HFFc6 (cell line): ENCODE results near the gene MRRF. TPM values are rescaled to one million over a fixed set of nuclear protein-coding genes. Genes with fewer than 3 reads are reported as not detected.

Source experiments
- DNase-seq: peaks from one replicate; pipeline ENCODE4 v3.0.0-alpha.2; 2018
- H3K27ac Mint-ChIP-seq: 2 replicates; pipeline ENCODE4 v1.8.0; 2020; ENCODE audit warnings: mild to moderate bottlenecking, mixed read lengths
- H3K27me3 Mint-ChIP-seq: 2 replicates; pipeline ENCODE4 v1.8.0; 2021; ENCODE audit warnings: mild to moderate bottlenecking, moderate library complexity, mixed read lengths; ENCODE audit not compliant: insufficient read depth
- H3K36me3 Mint-ChIP-seq: 2 replicates; pipeline ENCODE4 v1.8.0; 2021; ENCODE audit warnings: low read depth, mixed read lengths
- H3K4me1 Mint-ChIP-seq: 2 replicates; pipeline ENCODE4 v1.8.0; 2020; ENCODE audit warnings: low read depth, mixed read lengths
- H3K4me3 Mint-ChIP-seq: 2 replicates; pipeline ENCODE4 v1.8.0; 2020; ENCODE audit warnings: mild to moderate bottlenecking, moderate library complexity, mixed read lengths
- H3K9me3 Mint-ChIP-seq: 2 replicates; pipeline ENCODE4 v1.8.0; 2020; ENCODE audit warnings: mild to moderate bottlenecking, mixed read lengths
- CTCF ChIP-seq: fragments of 200-600 bp; sonication (generic); IDR thresholded peaks from 2 replicates; pipeline ENCODE4 v1.5.0; 2021; ENCODE audit warnings: antibody characterized with exemption, mild to moderate bottlenecking
- total RNA-seq, 6 experiments: library from RNA; stranded (reverse); fragmentation: NEBNext Ultra II Directional; extraction: Animal tissue kit (Norgen Biotek cat#: 25700); gene quantifications; 2 replicates in 1 of 6; 3 replicates in 5 of 6; pipeline ENCODE4 v1.2.3, GENCODE V29; 2021

MRRF gene
- total RNA-seq, 6 experiments from 2014 or later, result 27.1 to 32.2 (median 29.4) TPM

- Mint-ChIP-seq H3K4me1 (peaks cover 26% of the 10 kb centered on the region), H3K4me3 (no peak overlapping the region), H3K27ac (no peak overlapping the region), H3K36me3 (no peaks in the 10 kb centered on the region), H3K9me3 (no peaks in the 10 kb centered on the region), H3K27me3 (peaks cover 83% of the 10 kb centered on the region)
- DNase-seq, result no peak
- TF ChIP-seq CTCF, result no peak
Measured at GRCh38 chr9:122217640-122218039, 47.0 kb upstream of the MRRF start.

- H3K9me3 Mint-ChIP-seq, result no peaks in the 10 kb centered on the region
- DNase-seq, result no peak
- H3K4me1 Mint-ChIP-seq, result peaks cover 26% of the 10 kb centered on the region
- H3K27ac Mint-ChIP-seq, result no peak overlapping the region
- no peak overlapping the region for H3K4me3 Mint-ChIP-seq
- TF ChIP-seq CTCF, result no peak
- peaks cover 80% of the 10 kb centered on the region for H3K27me3 Mint-ChIP-seq
- no peaks in the 10 kb centered on the region for H3K36me3 Mint-ChIP-seq
Measured at GRCh38 chr9:122218071-122218934, 46.4 kb upstream of the MRRF start.

GRCh38 chr9:122218935-122219855 is 45.5 kb upstream of the MRRF start:
- no peak for TF ChIP-seq CTCF
- Mint-ChIP-seq H3K36me3 (no peaks in the 10 kb centered on the region), H3K27me3 (peaks cover 82% of the 10 kb centered on the region), H3K4me3 (no peak overlapping the region), H3K27ac (no peak overlapping the region), H3K9me3 (no peaks in the 10 kb centered on the region), H3K4me1 (peaks cover 26% of the 10 kb centered on the region)
- no peak for DNase-seq

GRCh38 chr9:122219856-122220672 is 44.6 kb upstream of the MRRF start:
- Mint-ChIP-seq H3K9me3 (no peaks in the 10 kb centered on the region), H3K36me3 (no peaks in the 10 kb centered on the region), H3K4me1 (peaks cover 19% of the 10 kb centered on the region), H3K4me3 (no peak overlapping the region), H3K27ac (no peak overlapping the region), H3K27me3 (peaks cover 79% of the 10 kb centered on the region)
- TF ChIP-seq CTCF, result no peak
- DNase-seq, result no peak

- no peak for TF ChIP-seq CTCF
- H3K27ac Mint-ChIP-seq, result no peak overlapping the region
- H3K4me1 Mint-ChIP-seq, result peaks cover 19% of the 10 kb centered on the region
- peaks cover 72% of the 10 kb centered on the region for H3K27me3 Mint-ChIP-seq
- H3K9me3 Mint-ChIP-seq, result no peaks in the 10 kb centered on the region
- no peak for DNase-seq
- no peak overlapping the region for H3K4me3 Mint-ChIP-seq
- H3K36me3 Mint-ChIP-seq, result no peaks in the 10 kb centered on the region
Measured at GRCh38 chr9:122220673-122221182, 44.0 kb upstream of the MRRF start.
